B cell (primary cell): ENCODE measurements around the gene LRRC15. TPM values are rescaled to one million over a fixed set of nuclear protein-coding genes. Genes with fewer than 3 reads are reported as not detected.

Experiments
- ATAC-seq: fragments of 200-7000 bp; cut with Tn5 transposase; one replicate; pipeline ENCODE4 v1.10.0; 2021; ENCODE audit warnings: low read depth, mild to moderate bottlenecking, moderate number of reproducible peaks, moderate library complexity
- CTCF ChIA-PET: fragments of 350-600 bp; sonication (Branson Sonifier 250); formaldehyde crosslinking; loops from one replicate; lab custom pipeline; 2021; ENCODE audit warnings: antibody characterized with exemption, inconsistent platforms; lab: Charles Lee
- POLR2A ChIA-PET: fragments of 350-600 bp; sonication (Branson Sonifier 250); formaldehyde crosslinking; loops from one replicate; lab custom pipeline; 2021; ENCODE audit warnings: antibody characterized with exemption; lab: Charles Lee
- DNase-seq: peaks from one replicate; pipeline ENCODE4 v3.0.0; 2013
- H2AFZ ChIP-seq: 2 replicates; pipeline ENCODE4 v1.6.1; 2012; ENCODE audit warnings: mild to moderate bottlenecking, low read depth, low read length; ENCODE audit not compliant: insufficient read depth, poor library complexity, severe bottlenecking
- H3K27ac ChIP-seq, 2 donors: 1 replicate in 1 of 2; 2 replicates in 1 of 2; pipeline ENCODE4 v1.5.1; 2012 to 2013; ENCODE audit warnings: low read length in 2 of 2, mild to moderate bottlenecking in 2 of 2, moderate library complexity in 1 of 2
- H3K27me3 ChIP-seq, 4 experiments: fragments of 200-600 bp in 1 of 4; sonication (generic) in 1 of 4; replicated peaks in 1 of 4; 1 replicate in 2 of 4; 2 replicates in 2 of 4; pipeline versions ENCODE4 v1.6.1 to v1.7.0; 2013 to 2016; ENCODE audit warnings: low read length in 3 of 4, mild to moderate bottlenecking in 2 of 4, mixed read lengths in 1 of 4, moderate library complexity in 1 of 4; ENCODE audit not compliant: insufficient read depth in 4 of 4, control insufficient read depth in 3 of 4; ENCODE audit errors: control extremely low read depth in 1 of 4
- H3K36me3 ChIP-seq, 2 experiments: replicated peaks in 1 of 2; 1 replicate in 1 of 2; 2 replicates in 1 of 2; pipeline versions ENCODE4 v1.6.1 to v1.7.1; 2013; ENCODE audit warnings: low read length in 1 of 2; ENCODE audit not compliant: insufficient read depth in 2 of 2, control insufficient read depth in 1 of 2; ENCODE audit errors: control extremely low read depth in 1 of 2, extremely low read depth in 1 of 2
- H3K4me1 ChIP-seq, 2 donors: fragments of 200-600 bp in 1 of 2; sonication (generic) in 1 of 2; 1 replicate in 1 of 2; 2 replicates in 1 of 2; pipeline versions ENCODE4 v1.5.1 to v1.6.1; 2013 to 2017; ENCODE audit warnings: low read length in 2 of 2; ENCODE audit not compliant: control insufficient read depth in 2 of 2, insufficient read depth in 2 of 2
- H3K4me2 ChIP-seq: replicated peaks from 2 replicates; pipeline ENCODE3; 2012; ENCODE audit warnings: mild to moderate bottlenecking, low read depth, low read length; ENCODE audit not compliant: poor library complexity, severe bottlenecking
- H3K4me3 ChIP-seq, 5 experiments: fragments of 200-600 bp in 1 of 5; sonication (generic) in 1 of 5; 1 replicate in 3 of 5; 2 replicates in 2 of 5; pipeline versions ENCODE4 v1.5.1 to v1.7.0; 2011 to 2016; ENCODE audit warnings: low read length in 4 of 5, mild to moderate bottlenecking in 4 of 5, low read depth in 2 of 5, control low read depth in 1 of 5, moderate library complexity in 1 of 5; ENCODE audit not compliant: insufficient read depth in 1 of 5; ENCODE audit errors: control extremely low read depth in 1 of 5, extremely low read depth in 1 of 5
- H3K79me2 ChIP-seq: fragments of 200-600 bp; sonication (generic); one replicate; pipeline ENCODE4 v1.6.0; 2016; ENCODE audit warnings: low read length; ENCODE audit not compliant: control insufficient read depth, insufficient read depth
- H3K9ac ChIP-seq: fragments of 200-600 bp; sonication (generic); 2 replicates; pipeline ENCODE4 v1.6.1; 2017; ENCODE audit warnings: mild to moderate bottlenecking, low read length, moderate library complexity
- H3K9me3 ChIP-seq, 3 donors: one replicate each; pipeline versions ENCODE4 v1.6.1 to v1.7.1; 2013; ENCODE audit warnings: low read length in 2 of 3; ENCODE audit not compliant: control insufficient read depth in 2 of 3, insufficient read depth in 1 of 3; ENCODE audit errors: control extremely low read depth in 1 of 3
- H4K20me1 ChIP-seq: 2 replicates; pipeline ENCODE4 v1.6.0; 2012; ENCODE audit warnings: mild to moderate bottlenecking, low read length; ENCODE audit not compliant: insufficient read depth, control insufficient read depth, poor library complexity, severe bottlenecking
- H3K27ac Mint-ChIP-seq: one replicate; pipeline ENCODE4 v1.8.0; 2021; ENCODE audit warnings: mixed read lengths
- H3K27me3 Mint-ChIP-seq: one replicate; pipeline ENCODE4 v1.8.0; 2021; ENCODE audit warnings: mixed read lengths
- H3K4me1 Mint-ChIP-seq: one replicate; pipeline ENCODE4 v1.8.0; 2021; ENCODE audit warnings: mixed read lengths
- H3K4me3 Mint-ChIP-seq: one replicate; pipeline ENCODE4 v1.8.0; 2021; ENCODE audit warnings: mixed read lengths
- H3K9me3 Mint-ChIP-seq: one replicate; pipeline ENCODE4 v1.8.0; 2022; ENCODE audit warnings: mixed read lengths; ENCODE audit not compliant: insufficient read depth
- CTCF ChIP-seq: fragments of 200-600 bp; IDR thresholded peaks from one replicate; pipeline ENCODE4 v1.8.0; 2022; ENCODE audit warnings: antibody characterized with exemption, mild to moderate bottlenecking
- EZH2 ChIP-seq: IDR thresholded peaks from 2 replicates; pipeline ENCODE4 v1.6.1; 2012; ENCODE audit warnings: borderline replicate concordance, low read depth, mild to moderate bottlenecking, moderate library complexity, low read length; ENCODE audit not compliant: insufficient read depth, poor library complexity, severe bottlenecking
- whole genome bisulfite sequencing: methylation state at CpG from one replicate; pipeline ENCODE4 v1.1.5; 2013; ENCODE audit warnings: missing lambda C conversion rate; ENCODE audit not compliant: insufficient coverage; 5-methylcytosine and 5-hydroxymethylcytosine counted together
- intact Hi-C: fragments of 100-400 bp; cut with micrococcal nuclease; formaldehyde crosslinking; loops from one replicate; pipeline ENCODE4 v1.10.0; 2022
- polyA plus RNA-seq: library from polyadenylated mRNA; depleted of rRNA; stranded (reverse); fragments of >200 nt; gene quantifications from 2 replicates; pipeline ENCODE4 v1.2.3, GENCODE V29; 2012
- total RNA-seq, 2 donors: library from RNA; stranded (reverse); fragments of 120-200 nt in 1 of 2; gene quantifications; 1 replicate in 1 of 2; 2 replicates in 1 of 2; pipeline versions ENCODE4 v1.2.3 to v1.2.4, GENCODE V29; 2013 to 2022

LRRC15 gene
- total and polyA plus RNA-seq, 2 donors (not counting 1 experiment from before 2014, with no cell fraction given) = not detected

GRCh38 chr3:194386066-194386465 lies 16.5 kb upstream of the LRRC15 start:
- DNase-seq (no peak), ATAC-seq (no peak)
- TF ChIP-seq EZH2 = no peak
- TF ChIP-seq CTCF = no peak
- intact Hi-C loops = no loop called here
- CTCF ChIA-PET = no interaction called here
- Histone ChIP-seq H3K27ac (no peak overlapping the region), H3K9me3 (peaks cover 1 to 5% (median 4%) of the 10 kb centered on the region in 3 donors), H3K4me1 (no peaks in the 10 kb centered on the region), H3K79me2 (no peaks in the 10 kb centered on the region), H3K9ac (no peak overlapping the region), H3K4me3 (no peak overlapping the region), H3K27me3 (peaks cover 0 to 9% (median 3%) of the 10 kb centered on the region in 4 experiments), H2AFZ (no peak overlapping the region), H3K36me3 (no peaks in the 10 kb centered on the region), H3K4me2 (no peak overlapping the region), H4K20me1 (no peaks in the 10 kb centered on the region)
- POLR2A ChIA-PET = no interaction called here
- H3K27ac Mint-ChIP-seq = no peak overlapping the region
- H3K4me3 Mint-ChIP-seq = no peak overlapping the region
- peaks cover 18% of the 10 kb centered on the region for H3K27me3 Mint-ChIP-seq
- 91% methylated on average over 14 of the region's 15 CpGs for WGBS
- H3K4me1 Mint-ChIP-seq = no peaks in the 10 kb centered on the region
- H3K9me3 Mint-ChIP-seq = peaks cover 6% of the 10 kb centered on the region

- TF ChIP-seq EZH2 (no peak), CTCF (no peak)
- DNase-seq (no peak), ATAC-seq (no peak)
- H3K9ac ChIP-seq = no peak overlapping the region
- peaks cover 0 to 5% (median 0%) of the 10 kb centered on the region in 3 donors for H3K9me3 ChIP-seq
- H3K4me3 ChIP-seq = no peak overlapping the region
- H3K4me2 ChIP-seq = no peak overlapping the region
- Mint-ChIP-seq H3K27ac (no peak overlapping the region), H3K4me1 (no peaks in the 10 kb centered on the region), H3K9me3 (no peaks in the 10 kb centered on the region), H3K4me3 (no peak overlapping the region), H3K27me3 (peaks cover 28% of the 10 kb centered on the region)
- CTCF ChIA-PET = no interaction called here
- POLR2A ChIA-PET = no interaction called here
- WGBS = 93% methylated on average over 12 of the region's 12 CpGs
- H3K4me1 ChIP-seq = no peaks in the 10 kb centered on the region
- H3K79me2 ChIP-seq = no peaks in the 10 kb centered on the region
- H3K36me3 ChIP-seq = no peaks in the 10 kb centered on the region
- no peak overlapping the region for H3K27ac ChIP-seq
- peaks cover 0 to 6% (median 2%) of the 10 kb centered on the region in 4 experiments for H3K27me3 ChIP-seq
- intact Hi-C loops = no loop called here
- H4K20me1 ChIP-seq = no peaks in the 10 kb centered on the region
- no peak overlapping the region for H2AFZ ChIP-seq
These were observed 15.0 kb upstream of the LRRC15 start for GRCh38 chr3:194384569-194385001.
